Spinal cord (tissue), 10 donors: Measurements from ENCODE around the gene TSHZ2. TPM values are rescaled to one million over a fixed set of nuclear protein-coding genes. Genes with fewer than 3 reads are reported as not detected.
"Not testable (repeated sequence)": the region's sequence is repeated elsewhere in the genome, so short reads cannot be mapped to it uniquely, and the experiment has no call there.

ENCODE experiments used
- DNase-seq, 6 donors: peaks; one replicate each; pipeline versions ENCODE4 v3.0.0 to v3.0.0-alpha.2; 2013 to 2015; ENCODE audit warnings: low spot score in 6 of 6, low read depth in 4 of 6
- H3K27ac ChIP-seq: one replicate; pipeline ENCODE4 v1.5.1; 2013; ENCODE audit warnings: low read depth, low read length, control low read depth
- H3K27me3 ChIP-seq: one replicate; pipeline ENCODE4 v1.6.1; 2013; ENCODE audit warnings: low read length; ENCODE audit not compliant: control insufficient read depth, insufficient read depth
- H3K36me3 ChIP-seq: one replicate; pipeline ENCODE4 v1.6.1; 2013; ENCODE audit warnings: low read length; ENCODE audit not compliant: control insufficient read depth, insufficient read depth
- H3K4me1 ChIP-seq: one replicate; pipeline ENCODE4 v1.6.1; 2013; ENCODE audit warnings: low read length; ENCODE audit not compliant: control insufficient read depth, insufficient read depth
- H3K4me3 ChIP-seq: one replicate; pipeline ENCODE4 v1.5.1; 2013; ENCODE audit warnings: low read depth, low read length, control low read depth
- H3K9me3 ChIP-seq: one replicate; pipeline ENCODE4 v1.6.1; 2013; ENCODE audit warnings: low read length; ENCODE audit not compliant: control insufficient read depth, insufficient read depth
- WGBS: methylation state at CpG from one replicate; pipeline ENCODE4 v1.1.5; 2013; ENCODE audit warnings: missing lambda C conversion rate; ENCODE audit not compliant: insufficient coverage; 5-methylcytosine and 5-hydroxymethylcytosine counted together
- polyA plus RNA-seq, 2 donors: library from polyadenylated mRNA; unstranded; fragments of 120-200 nt; gene quantifications; one replicate each; pipeline ENCODE4 v1.2.1, GENCODE V29; 2013; ENCODE audit not compliant: insufficient read length in 2 of 2
- total RNA-seq, 2 donors: library from RNA; depleted of rRNA in 1 of 2; stranded (reverse); fragments of 120-200 nt in 1 of 2; fragments of >200 nt in 1 of 2; gene quantifications; one replicate each; pipeline versions ENCODE4 v1.2.3 to v1.2.4, GENCODE V29; 2013 to 2014
- donor health status: healthy.

TSHZ2 gene
- total and polyA plus RNA-seq, 4 donors = 11.8 to 33.0 (median 25.7) TPM

DNA sequence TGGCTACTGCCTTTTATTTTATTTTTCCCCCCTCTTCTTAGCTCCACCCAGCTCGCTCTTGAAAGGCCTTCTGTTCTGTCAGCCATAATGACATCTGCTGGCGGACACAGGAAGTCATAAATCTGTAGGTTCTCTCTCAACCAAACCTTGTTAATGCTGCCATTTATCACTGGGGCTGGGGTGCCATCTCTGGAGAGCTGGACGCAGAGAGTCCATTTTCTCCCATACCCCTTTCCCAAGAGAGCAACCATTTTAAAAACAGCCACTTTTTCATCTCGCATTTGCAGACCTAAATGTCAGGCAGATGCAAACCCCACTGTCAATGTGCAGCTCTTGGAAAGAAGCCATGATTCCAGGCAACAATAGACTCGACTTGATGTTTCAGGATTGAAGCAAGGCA, 13.0 kb upstream of the TSHZ2 start:
- WGBS = 15% methylated on average over 4 of the region's 5 CpGs
- H3K4me3 ChIP-seq = no peak overlapping the region
- no peaks in the 10 kb centered on the region for H3K9me3 ChIP-seq
- peak in 3 of 6 donors; percentile 67 to 89 (median 84) for DNase-seq
- no peaks in the 10 kb centered on the region for H3K27me3 ChIP-seq
- peaks cover 7% of the 10 kb centered on the region for H3K4me1 ChIP-seq
- peak overlapping the region; percentile 62 for H3K27ac ChIP-seq
- H3K36me3 ChIP-seq = no peaks in the 10 kb centered on the region

DNA sequence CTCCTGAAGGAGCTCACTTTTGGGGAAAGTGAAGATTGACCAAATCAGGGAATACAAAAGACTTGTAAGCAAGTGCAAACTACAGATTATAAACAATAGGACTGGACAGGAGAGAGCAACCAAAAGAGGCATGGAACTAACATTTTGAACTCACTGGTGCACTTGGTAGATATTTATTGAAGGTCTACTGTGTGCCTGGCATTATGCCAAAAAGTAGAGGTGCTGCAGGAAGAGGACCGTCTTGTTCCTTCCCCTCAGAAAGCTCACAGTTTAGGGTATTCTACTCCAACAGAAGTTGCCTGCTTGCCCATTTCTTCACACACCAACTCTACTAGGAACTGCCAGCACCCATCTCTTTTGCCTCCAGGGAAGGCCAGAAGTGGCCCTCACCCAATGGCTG, 10.0 kb upstream of the TSHZ2 start:
- Histone ChIP-seq H3K9me3 (no peaks in the 10 kb centered on the region), H3K36me3 (no peaks in the 10 kb centered on the region), H3K4me1 (peaks cover 7% of the 10 kb centered on the region), H3K4me3 (no peak overlapping the region), H3K27me3 (no peaks in the 10 kb centered on the region), H3K27ac (no peak overlapping the region)
- no peak for DNase-seq
- no CpG with 5 or more reads among the region's 1 CpG for WGBS

DNA sequence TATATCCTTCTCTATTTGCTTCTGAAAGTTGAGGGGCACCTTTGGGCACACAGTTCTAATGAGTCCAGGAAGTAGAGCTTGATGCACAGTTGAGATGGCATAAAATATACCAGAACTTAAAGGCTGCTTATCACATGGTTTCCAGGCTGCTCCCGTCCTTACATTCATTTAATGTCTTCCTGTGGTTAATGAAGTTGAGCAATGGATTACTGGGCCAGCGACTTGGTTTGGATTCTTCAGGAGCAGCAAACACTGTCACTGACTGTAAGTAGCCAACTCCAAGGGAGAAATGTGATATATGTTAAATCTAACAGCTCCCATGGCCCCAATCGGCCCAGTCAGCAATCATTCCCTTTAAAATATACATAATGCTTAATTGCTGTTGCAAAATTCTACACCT, 9.0 kb upstream of the TSHZ2 start:
- no CpG with 5 or more reads among the region's 3 CpGs for WGBS
- peak in 1 of 6 donors; percentile 34 for DNase-seq
- H3K27ac ChIP-seq = no peak overlapping the region
- no peaks in the 10 kb centered on the region for H3K36me3 ChIP-seq
- H3K9me3 ChIP-seq = no peaks in the 10 kb centered on the region
- H3K4me1 ChIP-seq = peaks cover 7% of the 10 kb centered on the region
- no peaks in the 10 kb centered on the region for H3K27me3 ChIP-seq
- no peak overlapping the region for H3K4me3 ChIP-seq

GRCh38 chr20:52964131-52964530, 8.0 kb upstream of the TSHZ2 start:
- no peak overlapping the region for H3K27ac ChIP-seq
- no peaks in the 10 kb centered on the region for H3K27me3 ChIP-seq
- WGBS = 69% methylated on average over 3 of the region's 6 CpGs
- H3K4me1 ChIP-seq = peaks cover 6% of the 10 kb centered on the region
- DNase-seq = no peak
- no peaks in the 10 kb centered on the region for H3K36me3 ChIP-seq
- H3K4me3 ChIP-seq = no peak overlapping the region
- no peaks in the 10 kb centered on the region for H3K9me3 ChIP-seq

- no peaks in the 10 kb centered on the region for H3K4me1 ChIP-seq
- H3K27ac ChIP-seq = no peak overlapping the region
- H3K9me3 ChIP-seq = no peaks in the 10 kb centered on the region
- no peak for DNase-seq
- WGBS = 83% methylated on average over 1 of the region's 1 CpG
- no peaks in the 10 kb centered on the region for H3K36me3 ChIP-seq
- H3K27me3 ChIP-seq = no peaks in the 10 kb centered on the region
- no peak overlapping the region for H3K4me3 ChIP-seq
Measured at GRCh38 chr20:52965380-52965779, 6.8 kb upstream of the TSHZ2 start.

DNA sequence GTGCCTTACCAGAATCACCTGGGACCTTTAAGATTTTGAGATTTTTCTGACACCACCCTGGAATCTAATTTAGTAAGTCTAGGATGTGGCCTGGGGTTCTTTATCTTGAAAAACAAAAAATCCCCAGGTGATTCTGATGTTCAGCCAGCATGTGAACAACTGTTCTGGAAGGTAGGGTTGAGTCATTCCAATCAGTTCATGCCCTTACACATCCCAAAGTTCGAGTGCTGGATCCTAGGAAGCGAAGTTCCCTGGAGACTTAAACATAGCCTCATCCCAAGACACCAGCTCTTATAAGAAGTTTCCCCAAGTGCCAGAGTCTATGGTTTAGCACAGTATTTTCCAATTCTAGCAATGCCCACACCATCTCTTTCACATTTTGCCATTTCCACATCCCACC, 6.3 kb upstream of the TSHZ2 start:
- no peaks in the 10 kb centered on the region for H3K4me1 ChIP-seq
- DNase-seq = no peak
- H3K27ac ChIP-seq = no peak overlapping the region
- H3K4me3 ChIP-seq = no peak overlapping the region
- no peaks in the 10 kb centered on the region for H3K36me3 ChIP-seq
- H3K27me3 ChIP-seq = no peaks in the 10 kb centered on the region
- 100% methylated on average over 2 of the region's 2 CpGs for WGBS
- no peaks in the 10 kb centered on the region for H3K9me3 ChIP-seq

- not testable (repeated sequence) for DNase-seq, H3K27me3 ChIP-seq, H3K9me3 ChIP-seq, H3K27ac ChIP-seq, H3K4me1 ChIP-seq, H3K36me3 ChIP-seq, H3K4me3 ChIP-seq
Measured at GRCh38 chr20:52966543-52966942, 5.6 kb upstream of the TSHZ2 start.

GRCh38 chr20:52971498-52972189, 514 bp upstream of the TSHZ2 start:
- Histone ChIP-seq H3K27me3 (no peaks in the 10 kb centered on the region), H3K36me3 (no peaks in the 10 kb centered on the region), H3K9me3 (no peaks in the 10 kb centered on the region), H3K4me1 (peaks cover 8% of the 10 kb centered on the region), H3K4me3 (peak overlapping the region; percentile 51), H3K27ac (no peak overlapping the region)
- DNase-seq = no peak
- 0% methylated on average over 12 of the region's 16 CpGs for WGBS

- 4% methylated on average over 34 of the region's 39 CpGs for WGBS
- H3K9me3 ChIP-seq = no peaks in the 10 kb centered on the region
Measured at GRCh38 chr20:52972965-52973819, 1.0 kb downstream of the TSHZ2 start.

GRCh38 chr20:52974179-52974594, 2.0 kb downstream of the TSHZ2 start:
- peak overlapping the region; percentile 51 for H3K4me3 ChIP-seq
- no CpG with 5 or more reads among the region's 5 CpGs for WGBS
- no peaks in the 10 kb centered on the region for H3K9me3 ChIP-seq
- no peak for DNase-seq
- peak overlapping the region; percentile 78 for H3K27ac ChIP-seq
- no peaks in the 10 kb centered on the region for H3K27me3 ChIP-seq
- no peaks in the 10 kb centered on the region for H3K36me3 ChIP-seq
- peaks cover 8% of the 10 kb centered on the region for H3K4me1 ChIP-seq

More at GRCh38 chr20:52972965-52973819, 1.0 kb downstream of the TSHZ2 start:
- DNase-seq = peak in 2 of 6 donors; percentile 45 to 67
- H3K27me3 ChIP-seq = no peaks in the 10 kb centered on the region
- no peaks in the 10 kb centered on the region for H3K36me3 ChIP-seq
- peak overlapping the region; percentile 51 for H3K4me3 ChIP-seq
- peaks cover 8% of the 10 kb centered on the region for H3K4me1 ChIP-seq
- H3K27ac ChIP-seq = peak overlapping the region; percentile 78
